Smooth muscle cell (in vitro differentiated cells): Measurements from ENCODE around the gene CASP4. TPM values are rescaled to one million over a fixed set of nuclear protein-coding genes. Genes with fewer than 3 reads are reported as not detected.

Source experiments
- DNase-seq: peaks from one replicate; lab custom pipeline; 2025; ENCODE audit not compliant: unreplicated experiment; lab: John Stamatoyannopoulos, UW
- H2AFZ ChIP-seq: fragments of 200-600 bp; sonication (generic); 2 replicates; pipeline ENCODE4 v1.6.0; 2016; ENCODE audit warnings: antibody characterized with exemption, low read depth, mild to moderate bottlenecking
- H3F3A ChIP-seq: fragments of 200-600 bp; sonication (generic); 2 replicates; pipeline ENCODE4 v1.6.0; 2017; ENCODE audit warnings: antibody characterized with exemption, low read depth
- H3K27ac ChIP-seq: fragments of 200-600 bp; sonication (generic); 2 replicates; pipeline ENCODE4 v1.5.1; 2016; ENCODE audit warnings: low read depth, mild to moderate bottlenecking
- H3K27me3 ChIP-seq: fragments of 200-600 bp; sonication (generic); 2 replicates; pipeline ENCODE4 v1.6.1; 2016; ENCODE audit warnings: low read depth, mild to moderate bottlenecking
- H3K36me3 ChIP-seq: fragments of 200-600 bp; sonication (generic); 2 replicates; pipeline ENCODE4 v1.5.1; 2016; ENCODE audit warnings: low read depth
- H3K4me1 ChIP-seq: fragments of 200-600 bp; sonication (generic); 2 replicates; pipeline ENCODE4 v1.5.1; 2016; ENCODE audit warnings: low read depth
- H3K4me2 ChIP-seq: fragments of 200-600 bp; sonication (generic); 2 replicates; pipeline ENCODE4 v1.6.0; 2016; ENCODE audit warnings: mild to moderate bottlenecking
- H3K4me3 ChIP-seq: fragments of 200-600 bp; sonication (generic); 2 replicates; pipeline ENCODE4 v1.5.1; 2016; ENCODE audit warnings: mild to moderate bottlenecking
- H3K79me2 ChIP-seq: fragments of 200-600 bp; sonication (generic); 2 replicates; pipeline ENCODE4 v1.6.0; 2016; ENCODE audit warnings: low read depth, mild to moderate bottlenecking
- H3K9ac ChIP-seq: fragments of 200-600 bp; sonication (generic); 2 replicates; pipeline ENCODE4 v1.6.0; 2016; ENCODE audit warnings: low read depth
- H3K9me3 ChIP-seq: fragments of 200-600 bp; sonication (generic); replicated peaks from 2 replicates; pipeline ENCODE4 v1.5.1; 2016; ENCODE audit warnings: low read depth
- H4K20me1 ChIP-seq: fragments of 200-600 bp; sonication (generic); 2 replicates; pipeline ENCODE4 v1.6.0; 2016; ENCODE audit warnings: low read depth
- CTCF ChIP-seq: fragments of 200-600 bp; sonication (generic); IDR thresholded peaks from 2 replicates; pipeline ENCODE4 v1.5.1; 2017; ENCODE audit warnings: borderline replicate concordance, mild to moderate bottlenecking, antibody characterized with exemption; ENCODE audit not compliant: insufficient read depth, poor library complexity, severe bottlenecking
- WGBS: methylation state at CpG from one replicate; pipeline ENCODE4 v1.1.7; 2016; ENCODE audit warnings: low lambda C conversion rate; 5-methylcytosine and 5-hydroxymethylcytosine counted together
- polyA plus RNA-seq: library from polyadenylated mRNA; unstranded; fragments of >200 nt; fragmentation: Nextera tagmentation; extraction: Ambion mirVana; gene quantifications from 2 replicates; pipeline ENCODE4 v1.2.1, GENCODE V29; 2016
- total RNA-seq: library from RNA; depleted of rRNA; stranded (reverse); fragments of >200 nt; gene quantifications from 2 replicates; pipeline ENCODE4 v1.2.3, GENCODE V29; 2014

CASP4 gene
- total RNA-seq (28.0 and 36.3 TPM in 2 replicates), polyA plus RNA-seq (8.8 and 12.4 TPM in 2 replicates)

DNA sequence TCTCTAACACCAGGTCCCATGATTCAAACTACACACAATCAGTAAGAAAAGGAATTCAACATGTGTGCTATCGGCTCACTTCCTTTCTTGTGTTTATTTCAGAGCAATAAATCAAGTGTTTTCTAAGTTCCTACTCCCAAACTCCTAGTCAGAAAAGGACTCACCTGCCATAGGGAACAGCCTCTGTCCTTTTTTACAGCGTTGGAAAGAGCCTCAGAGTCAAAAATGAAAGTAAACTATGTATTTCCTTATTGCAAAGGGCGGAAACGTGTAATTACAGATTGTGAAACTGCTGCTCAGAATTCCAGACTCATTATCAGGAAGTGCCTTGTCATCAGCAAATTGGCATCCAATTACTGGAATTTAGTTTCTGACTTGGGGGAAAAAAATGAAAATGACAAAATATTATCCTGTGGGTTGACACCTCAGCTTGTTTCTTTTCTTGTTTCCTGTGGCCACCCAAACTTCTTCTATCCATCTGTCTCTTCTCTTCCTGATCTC lies at the start of gene CASP4:
TSS of gene CASP4 (minus strand) at position 220 of the 501 bp plus-strand sequence. CDS start at position 171, 49 bp downstream.
- Histone ChIP-seq H3K9me3 (no peaks in the 10 kb centered on the region), H3F3A (no peaks in the 10 kb centered on the region), H3K4me3 (peak within 1 kb of the TSS; percentile 57), H3K79me2 (no peaks in the 10 kb centered on the region), H3K27me3 (no peaks in the 10 kb centered on the region), H4K20me1 (no peaks in the 10 kb centered on the region), H3K36me3 (no peaks in the 10 kb centered on the region), H3K27ac (peak within 1 kb of the TSS; percentile 82), H3K4me1 (no peaks in the 10 kb centered on the region), H3K4me2 (peak within 1 kb of the TSS; percentile 85), H3K9ac (peak within 1 kb of the TSS; percentile 85), H2AFZ (peak within 1 kb of the TSS; percentile 83)
- no peak for TF ChIP-seq CTCF
- WGBS = 13% methylated on average over 4 of the region's 4 CpGs
- DNase-seq = no peak

DNA sequence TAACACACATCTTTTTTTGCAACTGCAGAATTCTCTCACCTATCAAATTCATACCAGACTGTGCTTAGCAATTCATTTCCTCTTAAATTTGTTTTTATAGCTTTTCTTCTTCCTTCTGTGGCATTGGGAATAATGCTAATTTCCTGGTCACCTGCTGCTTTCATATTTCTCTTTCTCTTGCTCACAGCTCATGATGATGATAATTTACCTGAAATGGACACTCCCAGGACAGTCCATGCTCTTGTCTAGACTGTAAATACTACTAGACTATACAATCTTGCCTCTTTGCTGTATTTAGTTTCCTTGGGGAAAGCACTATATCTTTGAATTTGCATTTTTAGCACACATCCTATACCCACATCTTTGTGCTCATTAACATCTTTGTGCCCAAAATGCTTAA lies 39.1 kb upstream of the CASP4 start:
- Histone ChIP-seq H3K4me1 (peaks cover 9% of the 10 kb centered on the region), H3K79me2 (no peaks in the 10 kb centered on the region), H4K20me1 (no peaks in the 10 kb centered on the region), H3K27ac (no peak overlapping the region), H3K4me3 (no peak overlapping the region), H3K27me3 (no peaks in the 10 kb centered on the region), H3K9me3 (no peaks in the 10 kb centered on the region), H2AFZ (no peak overlapping the region), H3K36me3 (no peaks in the 10 kb centered on the region), H3K4me2 (no peak overlapping the region), H3F3A (no peaks in the 10 kb centered on the region), H3K9ac (no peak overlapping the region)
- DNase-seq = no peak
- TF ChIP-seq CTCF = no peak

DNA sequence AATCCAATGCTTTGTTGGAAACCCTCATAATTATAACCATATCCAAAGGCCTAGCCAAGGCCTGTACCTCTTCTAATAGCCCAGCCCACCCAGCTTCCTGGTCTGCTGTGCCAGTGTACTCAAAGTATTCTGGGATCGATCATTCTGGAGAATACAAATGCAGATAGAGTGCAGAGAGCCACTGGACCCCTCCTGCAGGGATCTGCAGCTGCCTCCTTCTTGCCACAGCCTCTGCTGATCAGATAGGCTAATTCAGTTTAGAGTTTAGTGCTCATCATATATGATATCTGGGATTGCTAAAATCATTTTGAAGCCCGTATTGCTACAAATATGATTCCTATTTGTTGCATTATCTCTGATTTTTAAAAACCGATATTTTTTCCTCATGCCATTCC lies 37.1 kb upstream of the CASP4 start:
- TF ChIP-seq CTCF = no peak
- H2AFZ ChIP-seq = no peak overlapping the region
- WGBS = 88% methylated on average over 3 of the region's 3 CpGs

DNA sequence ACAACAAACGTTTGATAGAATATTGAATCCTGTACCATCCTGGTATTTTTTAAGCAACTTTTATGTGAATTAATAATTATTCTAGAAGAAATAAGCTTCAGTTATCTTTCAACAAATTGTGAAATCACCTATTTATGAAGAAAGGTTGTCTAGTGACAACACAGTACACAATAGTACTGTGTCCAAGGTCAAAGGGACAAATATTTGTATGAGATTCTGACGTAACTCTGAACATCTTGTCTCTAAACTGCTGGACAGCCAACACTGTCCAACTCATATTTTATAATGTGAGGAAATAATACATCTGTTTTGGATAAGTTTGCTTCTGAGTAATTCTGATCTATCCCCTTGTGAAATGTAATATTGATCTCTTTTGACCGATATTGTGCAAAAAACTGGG lies 35.6 kb upstream of the CASP4 start:
- WGBS = 71% methylated on average over 3 of the region's 3 CpGs
- no peak for DNase-seq

More for the DNA sequence above, 37.1 kb upstream of the CASP4 start:
- Histone ChIP-seq H3K4me3 (no peak overlapping the region), H3K79me2 (no peaks in the 10 kb centered on the region), H4K20me1 (no peaks in the 10 kb centered on the region), H3K4me2 (no peak overlapping the region), H3K4me1 (no peaks in the 10 kb centered on the region), H3K36me3 (no peaks in the 10 kb centered on the region), H3F3A (no peaks in the 10 kb centered on the region), H3K9me3 (no peaks in the 10 kb centered on the region), H3K9ac (no peak overlapping the region), H3K27ac (no peak overlapping the region), H3K27me3 (no peaks in the 10 kb centered on the region)
- no peak for DNase-seq

More for the DNA sequence above, 35.6 kb upstream of the CASP4 start:
- Histone ChIP-seq H3K9me3 (no peaks in the 10 kb centered on the region), H3K4me1 (no peaks in the 10 kb centered on the region), H3K27ac (no peak overlapping the region), H3K27me3 (no peaks in the 10 kb centered on the region), H3K36me3 (no peaks in the 10 kb centered on the region), H3K4me2 (no peak overlapping the region), H4K20me1 (no peaks in the 10 kb centered on the region), H3F3A (no peaks in the 10 kb centered on the region), H2AFZ (no peak overlapping the region), H3K79me2 (no peaks in the 10 kb centered on the region), H3K9ac (no peak overlapping the region), H3K4me3 (no peak overlapping the region)
- no peak for TF ChIP-seq CTCF
